ENCODE measurements around the gene PXDC1.

DNA sequence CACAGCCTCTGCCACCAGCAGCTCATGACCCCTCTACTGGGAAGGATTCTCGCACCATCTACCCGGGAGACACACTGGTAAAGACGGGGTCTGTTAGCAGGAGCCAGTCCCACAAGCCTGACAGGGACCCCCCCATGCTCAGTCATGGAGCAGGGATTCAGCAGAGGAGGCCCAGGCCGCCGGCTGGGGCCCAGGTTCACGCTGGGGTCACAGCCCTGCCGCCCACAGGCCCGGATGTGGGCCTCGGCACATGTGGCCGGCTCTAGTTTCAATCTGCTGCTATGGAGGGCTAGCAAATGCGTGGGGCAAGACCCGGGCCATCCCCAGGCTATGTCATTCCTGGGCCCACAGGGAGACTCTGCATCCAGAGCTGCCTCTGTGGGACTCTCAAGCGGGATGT lies 25.1 kb downstream of the PXDC1 start:
- TF ChIP-seq, protein P1, sequence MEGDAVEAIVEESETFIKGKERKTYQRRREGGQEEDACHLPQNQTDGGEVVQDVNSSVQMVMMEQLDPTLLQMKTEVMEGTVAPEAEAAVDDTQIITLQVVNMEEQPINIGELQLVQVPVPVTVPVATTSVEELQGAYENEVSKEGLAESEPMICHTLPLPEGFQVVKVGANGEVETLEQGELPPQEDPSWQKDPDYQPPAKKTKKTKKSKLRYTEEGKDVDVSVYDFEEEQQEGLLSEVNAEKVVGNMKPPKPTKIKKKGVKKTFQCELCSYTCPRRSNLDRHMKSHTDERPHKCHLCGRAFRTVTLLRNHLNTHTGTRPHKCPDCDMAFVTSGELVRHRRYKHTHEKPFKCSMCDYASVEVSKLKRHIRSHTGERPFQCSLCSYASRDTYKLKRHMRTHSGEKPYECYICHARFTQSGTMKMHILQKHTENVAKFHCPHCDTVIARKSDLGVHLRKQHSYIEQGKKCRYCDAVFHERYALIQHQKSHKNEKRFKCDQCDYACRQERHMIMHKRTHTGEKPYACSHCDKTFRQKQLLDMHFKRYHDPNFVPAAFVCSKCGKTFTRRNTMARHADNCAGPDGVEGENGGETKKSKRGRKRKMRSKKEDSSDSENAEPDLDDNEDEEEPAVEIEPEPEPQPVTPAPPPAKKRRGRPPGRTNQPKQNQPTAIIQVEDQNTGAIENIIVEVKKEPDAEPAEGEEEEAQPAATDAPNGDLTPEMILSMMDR (IDR thresholded peaks at IDR 0.05): no peak
- TF ChIP-seq POLR2AphosphoS5 (IDR thresholded peaks at IDR 0.05) (no peak), POLR2A (IDR thresholded peaks at IDR 0.05) (no peak)
